Ureter (tissue), 1 donor: ENCODE data around the gene METTL1. TPM values are rescaled to one million over a fixed set of nuclear protein-coding genes. Genes with fewer than 3 reads are reported as not detected.
"Not testable (repeated sequence)": the region's sequence is repeated elsewhere in the genome, so short reads cannot be mapped to it uniquely, and the experiment has no call there.

Experiments used
- DNase-seq: peaks from one replicate; pipeline ENCODE4 v3.0.0-alpha.2; 2020; ENCODE audit warnings: low spot score
- total RNA-seq: library from RNA; stranded (reverse); gene quantifications from one replicate; pipeline ENCODE4 v1.2.4, GENCODE V29; 2023
- donor health status: DM: yes; HTN: yes; CAD: no.

METTL1 gene
- total RNA-seq, 1 donor from 2014 or later: 50.1 TPM

DNA sequence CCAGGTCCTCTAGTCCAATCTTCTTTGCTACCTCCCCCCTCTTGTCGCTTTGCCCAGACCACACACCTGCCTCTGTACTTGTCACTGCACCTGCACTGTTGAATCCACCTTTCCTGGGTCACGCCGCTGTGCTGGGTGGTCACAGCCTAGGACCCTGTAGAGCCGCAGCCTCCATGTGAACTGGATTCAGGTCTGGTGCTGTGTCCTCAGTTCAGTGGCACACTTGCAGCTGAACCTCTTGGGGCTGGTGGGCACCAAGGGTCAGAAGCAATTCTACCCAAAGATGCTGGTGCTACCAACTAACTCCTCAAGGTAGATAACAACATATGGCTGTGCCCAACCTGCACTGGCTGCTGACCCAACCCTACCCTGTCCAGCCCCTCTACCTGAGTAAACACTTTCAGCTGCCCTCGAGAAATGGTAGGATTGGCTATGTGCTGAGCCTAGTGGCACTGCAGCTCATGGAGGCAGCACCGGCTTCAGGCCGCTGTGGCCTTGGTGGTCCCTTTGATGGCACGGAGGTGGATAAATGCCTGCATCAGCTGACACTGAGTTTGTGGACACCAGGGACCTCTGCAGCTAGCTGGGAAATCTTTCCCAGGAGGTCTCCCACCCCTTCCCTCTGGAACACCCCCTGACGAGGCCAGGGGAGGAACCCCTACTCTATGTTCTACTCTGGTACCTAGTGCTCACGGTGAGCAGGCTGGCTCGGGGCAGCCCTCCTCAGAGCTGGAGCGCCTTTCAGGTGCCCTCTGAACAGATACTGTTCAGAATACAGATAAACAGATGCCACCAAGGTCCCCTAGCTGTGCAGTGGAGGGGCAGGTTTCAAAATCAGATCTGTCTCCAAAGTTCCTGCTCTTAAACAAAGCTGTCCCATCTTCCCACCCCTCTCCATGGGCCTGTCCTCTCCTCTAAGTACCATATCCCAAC is 47.6 kb downstream of the METTL1 start:
- DNase-seq: no peak

DNA sequence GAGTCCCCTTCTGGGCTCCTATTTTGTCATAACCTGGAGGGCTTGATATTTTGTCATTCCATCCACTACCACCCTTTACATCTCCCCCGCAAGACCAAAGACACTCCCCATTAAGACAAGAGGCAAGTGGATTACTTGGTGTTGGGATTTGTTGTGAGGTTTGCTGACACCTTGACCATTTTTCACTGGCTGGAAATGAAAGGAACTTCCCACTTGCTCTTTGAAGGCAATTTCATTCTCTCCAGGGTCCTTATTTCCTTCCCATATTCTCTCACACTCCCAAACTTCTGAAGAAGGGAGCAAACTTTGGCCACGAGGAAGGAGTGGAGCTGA is 48.3 kb downstream of the METTL1 start:
- DNase-seq: no peak

DNA sequence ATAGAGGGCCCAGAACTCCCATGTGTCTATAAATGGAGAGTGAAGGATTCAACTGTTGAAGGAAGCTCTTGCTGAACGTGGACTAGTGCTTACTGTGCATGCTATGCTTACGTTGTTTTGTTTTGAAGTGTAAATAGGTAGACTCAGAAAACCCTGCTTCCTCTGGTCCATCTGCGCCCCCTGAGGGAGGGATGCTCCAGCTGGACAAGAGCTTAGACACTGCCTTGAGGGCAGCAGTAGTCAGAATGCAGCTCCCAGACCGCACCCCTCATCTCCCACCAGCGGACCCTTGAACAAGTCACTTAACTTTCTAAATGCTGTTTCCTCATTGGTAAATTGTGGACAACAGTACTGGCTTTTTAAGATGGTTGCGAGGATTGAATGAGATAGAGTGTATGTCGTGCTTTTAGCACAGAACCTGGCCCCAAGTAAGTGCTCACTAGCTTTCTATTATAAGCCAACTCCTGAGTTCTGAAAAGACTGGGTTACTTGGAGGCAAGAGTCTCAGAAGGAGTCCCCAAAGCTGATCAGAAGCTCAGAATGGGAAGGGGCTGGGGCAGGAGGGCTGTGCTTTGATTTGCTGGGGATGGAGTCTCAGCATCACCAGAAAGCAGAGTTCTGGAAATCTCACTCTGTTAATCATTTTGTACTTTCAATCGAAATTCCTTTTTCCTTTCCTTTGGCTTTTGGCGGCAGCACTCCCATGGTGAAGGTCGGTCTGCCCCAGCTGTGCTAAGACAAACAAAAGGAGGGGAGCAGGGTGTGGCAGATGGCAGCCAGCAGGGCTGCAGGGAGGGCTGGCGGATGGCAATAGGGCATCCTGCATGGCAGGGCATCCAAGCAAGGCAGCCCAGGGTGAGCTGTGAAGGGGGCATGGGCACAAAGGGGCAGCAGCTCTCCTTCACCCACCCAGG is 48.9 kb downstream of the METTL1 start:
- no peak for DNase-seq

GRCh38 chr12:57721846-57722608 is 49.9 kb downstream of the METTL1 start:
- DNase-seq: not testable (repeated sequence)

DNA sequence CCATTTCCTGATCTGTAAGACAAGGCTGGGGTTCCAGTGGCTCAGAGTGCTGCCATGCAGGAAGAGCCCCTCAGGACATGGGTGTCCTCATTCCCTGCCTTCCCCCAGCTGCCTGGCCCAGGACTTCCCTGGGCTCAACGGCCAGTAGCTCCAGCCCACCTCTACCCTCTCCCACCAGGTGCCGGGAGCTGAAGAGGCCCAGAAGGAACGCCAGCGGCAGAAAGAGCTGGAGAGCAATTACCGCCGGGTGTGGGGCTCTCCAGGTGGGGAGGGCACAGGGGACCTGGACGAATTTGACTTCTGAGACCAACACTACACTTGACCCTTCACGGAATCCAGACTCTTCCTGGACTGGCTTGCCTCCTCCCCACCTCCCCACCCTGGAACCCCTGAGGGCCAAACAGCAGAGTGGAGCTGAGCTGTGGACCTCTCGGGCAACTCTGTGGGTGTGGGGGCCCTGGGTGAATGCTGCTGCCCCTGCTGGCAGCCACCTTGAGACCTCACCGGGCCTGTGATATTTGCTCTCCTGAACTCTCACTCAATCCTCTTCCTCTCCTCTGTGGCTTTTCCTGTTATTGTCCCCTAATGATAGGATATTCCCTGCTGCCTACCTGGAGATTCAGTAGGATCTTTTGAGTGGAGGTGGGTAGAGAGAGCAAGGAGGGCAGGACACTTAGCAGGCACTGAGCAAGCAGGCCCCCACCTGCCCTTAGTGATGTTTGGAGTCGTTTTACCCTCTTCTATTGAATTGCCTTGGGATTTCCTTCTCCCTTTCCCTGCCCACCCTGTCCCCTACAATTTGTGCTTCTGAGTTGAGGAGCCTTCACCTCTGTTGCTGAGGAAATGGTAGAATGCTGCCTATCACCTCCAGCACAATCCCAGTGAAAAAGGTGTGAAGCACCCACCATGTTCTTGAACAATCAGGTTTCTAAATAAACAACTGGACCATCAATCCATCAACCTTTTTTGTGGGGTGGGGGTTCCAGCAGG is 51.0 kb downstream of the METTL1 start:
- DNase-seq: no peak

GRCh38 chr12:57719777-57720605 is 51.9 kb downstream of the METTL1 start:
- no peak for DNase-seq

DNA sequence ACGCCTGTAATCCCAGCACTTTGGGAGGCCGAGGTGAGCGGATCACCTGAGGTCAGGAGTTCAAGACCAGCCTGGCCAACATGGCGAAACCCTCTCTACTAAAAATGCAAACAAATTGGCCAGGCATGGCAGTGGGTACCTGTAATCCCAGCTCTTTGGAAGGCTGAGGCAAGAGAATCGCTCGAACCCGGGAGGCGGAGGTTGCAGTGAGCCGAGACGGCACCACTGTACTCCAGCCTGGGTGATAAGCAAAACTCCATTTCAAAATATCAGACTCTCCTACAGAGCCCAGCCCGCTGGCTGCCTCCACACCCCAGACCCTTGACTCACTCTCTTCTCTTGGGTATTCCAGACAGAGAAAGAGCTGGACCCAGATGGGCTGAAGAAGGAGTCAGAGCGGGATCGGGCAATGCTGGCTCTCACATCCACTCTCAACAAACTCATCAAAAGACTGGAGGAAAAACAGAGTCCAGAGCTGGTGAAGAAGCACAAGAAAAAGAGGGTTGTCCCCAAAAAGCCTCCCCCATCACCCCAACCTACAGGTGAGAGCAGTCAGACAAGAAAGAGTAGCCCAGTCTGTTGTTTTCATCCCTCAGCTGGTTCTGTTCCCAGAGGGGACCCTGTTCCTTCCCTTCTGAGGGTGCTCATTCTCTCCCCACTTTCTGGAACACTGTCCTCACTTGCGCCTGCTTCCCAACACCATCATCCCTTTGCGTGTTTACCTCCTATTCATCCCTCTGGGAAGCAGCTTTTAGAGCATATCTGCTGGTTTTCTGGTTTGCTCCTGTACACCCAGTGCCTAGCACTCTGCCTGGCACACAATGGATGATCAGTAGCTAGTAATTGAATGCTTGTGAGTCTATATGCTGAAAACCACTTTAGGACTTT is 53.0 kb downstream of the METTL1 start:
- DNase-seq: no peak

Other genes with a start within 250 kb of the METTL1 start
- gene MBD6, start 249.3 kb downstream of the METTL1 start, total RNA-seq: 177 TPM
- 104 TPM for gene DCTN2, start 224.9 kb downstream of the METTL1 start, total RNA-seq
- 0.99 TPM for gene KIF5A, start 222.1 kb downstream of the METTL1 start, total RNA-seq
- gene PIP4K2C, start 180.9 kb downstream of the METTL1 start, total RNA-seq: 48.0 TPM
- 40.0 TPM for gene DTX3, start 167.3 kb downstream of the METTL1 start, total RNA-seq
- gene ARHGEF25, start 160.7 kb downstream of the METTL1 start, total RNA-seq: 41.5 TPM
- 3.3 TPM for gene B4GALNT1, start 138.9 kb downstream of the METTL1 start, total RNA-seq
- gene OS9, start 78.0 kb downstream of the METTL1 start, total RNA-seq: 201 TPM
- gene AGAP2, start 33.4 kb downstream of the METTL1 start, total RNA-seq: 2.8 TPM
- gene TSPAN31, start 27.1 kb downstream of the METTL1 start, total RNA-seq: 45.6 TPM
- gene CDK4, start 19.8 kb downstream of the METTL1 start, total RNA-seq: 86.5 TPM
- 12.1 TPM for gene MARCHF9, start 17.0 kb downstream of the METTL1 start, total RNA-seq
- gene CYP27B1, start 5.0 kb downstream of the METTL1 start, total RNA-seq: 1.6 TPM
- gene EEF1AKMT3, start 509 bp upstream of the METTL1 start, total RNA-seq: 9.8 TPM
- gene TSFM, start 10.7 kb upstream of the METTL1 start, total RNA-seq: 32.9 TPM
- gene AVIL, start 46.6 kb upstream of the METTL1 start, total RNA-seq: 5.2 TPM
- 130 TPM for gene CTDSP2, start 74.6 kb upstream of the METTL1 start, total RNA-seq
- 8.5 TPM for gene ATP23, start 169.5 kb upstream of the METTL1 start, total RNA-seq